HG03159 (cell line): ENCODE measurements around the gene CTXND1.
"Not testable (repeated sequence)": the region's sequence is repeated elsewhere in the genome, so short reads cannot be mapped to it uniquely, and the experiment has no call there.

Source experiments
- ATAC-seq: cut with Tn5 transposase; IDR thresholded peaks from one replicate; pipeline ENCODE4 v1.9.1; 2021; ENCODE audit warnings: mild to moderate bottlenecking, moderate library complexity; ENCODE audit not compliant: unreplicated experiment

CTXND1 gene

DNA sequence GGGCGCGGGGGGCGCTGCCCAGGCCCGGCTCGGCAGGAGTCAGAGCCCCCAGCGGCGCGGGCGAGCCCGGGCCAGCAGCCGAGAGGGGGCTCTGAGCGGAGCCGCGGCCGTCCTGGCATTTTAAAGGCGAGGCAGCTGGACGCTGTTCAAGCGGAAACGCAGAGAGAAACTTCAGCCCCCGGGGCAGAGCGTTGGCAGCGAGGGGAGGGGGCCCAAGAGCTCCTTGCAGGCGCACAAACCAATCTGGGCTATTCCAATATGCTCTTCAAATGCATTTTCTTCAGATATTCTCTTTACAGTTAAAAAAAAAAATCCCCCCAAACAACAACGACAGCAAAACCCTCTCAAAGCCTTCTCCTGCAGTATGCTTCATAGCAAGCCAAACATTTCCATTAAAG lies at the start of gene CTXND1:
CTXND1 (minus strand) TSS at position 93 of the 398 bp plus-strand sequence. CDS start 50,264 bp downstream, outside the sequence.
- ATAC-seq, result no peak

DNA sequence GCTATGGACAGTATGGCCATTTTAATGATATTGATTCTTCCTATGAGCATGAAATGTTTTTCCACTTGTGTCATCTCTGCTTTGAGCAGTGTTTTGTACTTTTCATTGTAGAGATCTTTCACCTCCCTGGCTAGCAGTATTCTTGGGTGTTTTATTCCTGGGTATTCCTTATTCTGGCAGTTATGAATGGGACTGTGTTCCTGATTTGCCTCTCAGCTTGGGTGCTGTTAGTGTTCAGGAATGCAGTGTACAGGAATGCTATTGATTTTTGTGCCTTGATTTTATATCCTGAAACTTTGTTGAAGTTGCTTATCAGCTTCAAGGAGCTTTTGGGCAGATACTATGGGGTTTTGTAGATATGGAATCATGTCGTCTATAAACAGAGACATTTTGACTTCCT lies 49.5 kb upstream of the CTXND1 start:
- no peak for ATAC-seq

DNA sequence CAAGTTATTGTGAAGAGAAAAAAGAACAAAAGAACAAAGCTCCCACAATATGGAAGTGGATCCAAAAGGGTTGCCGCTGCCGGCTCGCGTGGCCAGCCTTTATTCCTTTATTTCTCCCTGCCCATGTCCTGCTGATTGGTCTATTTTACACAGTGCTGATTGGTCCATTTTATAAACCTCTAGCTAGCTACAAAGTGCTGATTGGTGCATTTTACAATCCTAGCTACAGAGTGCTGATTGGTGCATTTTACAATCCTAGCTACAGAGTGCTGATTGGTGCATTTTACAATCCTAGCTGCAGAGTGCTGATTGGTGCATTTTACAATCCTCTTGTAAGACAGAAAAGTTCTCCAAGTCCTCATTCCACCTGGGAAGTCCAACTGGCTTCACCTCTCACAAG lies 43.8 kb upstream of the CTXND1 start:
- not testable (repeated sequence) for ATAC-seq

GRCh38 chr15:80292079-80292478 lies 40.1 kb upstream of the CTXND1 start:
- ATAC-seq, result no peak

- ATAC-seq, result not testable (repeated sequence)
Observed at GRCh38 chr15:80290891-80291290, 38.9 kb upstream of the CTXND1 start.

GRCh38 chr15:80289528-80290495 lies 37.8 kb upstream of the CTXND1 start:
- ATAC-seq, result no peak

DNA sequence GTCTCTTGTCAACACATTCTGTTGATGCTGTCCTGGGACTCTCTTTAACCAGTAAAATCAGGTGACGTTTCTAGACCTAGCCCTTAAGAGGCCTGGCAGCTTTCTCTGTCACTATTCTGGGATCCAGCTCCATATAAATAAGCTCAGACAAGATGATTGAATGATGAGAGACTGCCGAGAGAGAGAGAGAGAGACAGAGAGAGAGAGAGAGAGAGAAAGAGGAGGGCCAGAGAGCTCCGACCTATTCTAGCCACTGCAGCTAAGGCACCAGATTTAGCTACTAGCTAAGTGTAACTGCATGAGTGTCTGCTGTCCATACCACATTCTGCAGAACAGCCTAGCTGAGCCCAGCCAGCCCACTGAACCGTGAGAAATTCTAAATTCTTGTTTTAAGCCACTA lies 36.1 kb upstream of the CTXND1 start:
- no peak for ATAC-seq

DNA sequence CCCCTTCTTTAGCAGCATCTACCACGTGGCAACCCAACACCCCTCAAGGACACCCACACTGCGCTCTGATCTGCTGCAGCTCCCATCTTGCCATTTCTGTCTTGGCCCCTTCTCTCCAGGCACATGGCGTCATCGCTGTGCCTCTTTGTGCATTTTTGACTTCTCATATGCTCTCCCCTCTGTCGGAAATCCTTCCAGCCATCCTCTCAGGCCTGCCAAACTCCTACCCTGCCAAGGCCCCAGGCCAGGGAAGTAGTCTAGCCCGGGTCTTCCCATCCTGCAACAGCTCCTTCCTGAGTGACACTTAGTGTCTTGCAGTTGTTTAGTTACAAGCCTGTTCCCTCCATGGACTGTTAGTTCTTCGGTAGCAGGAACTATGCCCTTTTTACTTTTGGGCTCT lies 34.0 kb upstream of the CTXND1 start:
- no peak for ATAC-seq

DNA sequence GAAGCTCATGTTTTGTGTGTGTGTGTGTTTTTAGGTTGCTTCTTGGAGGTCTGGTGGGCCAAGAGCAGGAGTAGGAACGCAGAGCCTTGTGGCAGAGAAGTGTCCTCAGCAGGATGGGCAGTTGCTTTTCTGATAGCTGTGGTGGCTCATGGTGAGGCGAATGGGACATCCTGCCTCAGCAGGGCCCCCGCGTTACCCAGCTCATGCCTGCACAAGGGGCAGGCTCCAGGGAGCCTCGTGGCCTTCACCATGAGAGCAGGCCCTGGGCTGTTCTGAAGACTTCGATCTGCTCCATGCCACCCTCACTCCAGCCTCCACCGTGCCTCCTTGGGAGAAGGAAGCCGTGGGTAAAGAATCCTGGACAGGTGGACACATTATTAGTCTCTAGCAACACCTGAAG lies 33.4 kb upstream of the CTXND1 start:
- ATAC-seq, result no peak

DNA sequence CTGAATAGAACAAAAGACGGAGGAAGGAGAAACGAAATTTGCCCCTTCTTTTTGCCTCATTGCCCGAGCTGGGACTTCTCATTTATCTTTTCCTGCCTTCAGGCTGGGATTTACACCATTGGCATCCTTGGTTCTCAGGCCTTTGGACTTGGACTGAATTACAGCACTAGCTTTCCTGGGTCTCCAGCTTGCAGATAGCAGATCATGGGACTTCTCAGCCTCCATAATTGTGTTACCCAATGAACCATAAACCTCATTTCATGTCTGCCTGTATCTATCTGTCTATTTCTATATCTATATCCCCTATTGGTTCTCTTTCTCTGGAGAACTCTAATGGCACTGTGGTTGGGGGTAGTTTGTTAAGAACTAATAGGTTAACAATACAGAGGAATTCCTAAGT lies 31.5 kb upstream of the CTXND1 start:
- ATAC-seq, result no peak

- no peak for ATAC-seq
Observed at GRCh38 chr15:80277147-80277546, 25.1 kb upstream of the CTXND1 start.

DNA sequence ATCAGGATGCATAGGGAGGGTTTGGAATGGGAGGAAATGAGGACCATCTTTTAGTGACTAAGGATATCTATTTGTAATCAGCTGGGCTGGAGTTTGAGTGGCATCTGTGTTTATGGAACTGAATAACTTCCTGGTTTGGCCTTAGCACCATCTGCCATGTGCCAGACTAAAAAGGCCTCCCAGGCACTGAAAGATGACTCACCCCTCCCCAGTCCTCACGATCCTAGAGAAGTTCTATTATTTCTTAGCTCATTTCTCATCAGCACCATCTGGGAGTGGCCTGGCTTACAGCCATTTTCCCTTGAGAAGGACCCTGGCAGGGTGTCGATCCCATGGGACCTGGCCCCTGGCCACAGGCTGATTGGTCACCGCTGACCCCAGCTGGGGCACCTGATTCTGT lies 23.9 kb upstream of the CTXND1 start:
- ATAC-seq, result no peak

- ATAC-seq, result no peak
Observed at GRCh38 chr15:80274996-80275395, 23.0 kb upstream of the CTXND1 start.

DNA sequence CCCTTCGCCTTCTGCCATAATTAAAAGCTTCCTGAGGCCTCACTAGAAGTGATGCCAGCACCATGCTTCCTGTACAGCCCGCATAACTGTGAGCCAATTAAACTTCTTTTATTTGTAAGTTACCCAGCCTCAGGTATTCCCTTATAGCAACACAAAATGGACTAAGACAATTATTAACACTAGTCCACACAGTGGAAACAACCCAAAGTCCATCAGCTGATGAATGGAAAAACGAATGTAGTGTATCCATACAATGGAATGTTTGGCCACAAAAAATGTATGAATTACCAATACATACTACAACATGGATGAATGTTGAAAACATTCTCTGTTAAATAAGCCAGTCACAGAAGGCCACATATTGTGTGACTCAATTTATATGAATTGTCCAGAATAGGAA lies 22.5 kb upstream of the CTXND1 start:
- no peak for ATAC-seq

DNA sequence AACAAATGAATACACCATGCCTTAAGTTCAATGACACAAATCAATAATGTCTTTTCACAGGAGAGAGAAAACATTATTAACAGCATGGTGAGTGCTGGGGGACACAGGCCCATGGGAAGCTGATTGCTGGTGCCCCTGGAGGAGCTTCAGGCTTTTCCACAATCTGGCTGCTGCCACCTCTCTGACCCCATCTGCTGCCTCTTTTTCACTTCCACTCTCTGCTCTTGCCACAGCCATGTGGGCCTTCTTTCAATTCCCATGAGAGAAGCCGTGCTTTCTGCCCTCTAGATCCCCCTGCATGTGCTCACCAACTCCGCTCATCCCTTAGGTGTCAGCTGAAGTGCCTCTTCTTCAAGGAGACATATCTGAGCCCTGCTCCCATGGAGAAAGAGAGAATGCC lies 21.0 kb upstream of the CTXND1 start:
- ATAC-seq, result no peak

- no peak for ATAC-seq
Observed at GRCh38 chr15:80270472-80270871, 18.5 kb upstream of the CTXND1 start.

- ATAC-seq, result no peak
Observed at GRCh38 chr15:80268101-80268500, 16.1 kb upstream of the CTXND1 start.

- no peak for ATAC-seq
Observed at GRCh38 chr15:80267658-80268057, 15.6 kb upstream of the CTXND1 start.

DNA sequence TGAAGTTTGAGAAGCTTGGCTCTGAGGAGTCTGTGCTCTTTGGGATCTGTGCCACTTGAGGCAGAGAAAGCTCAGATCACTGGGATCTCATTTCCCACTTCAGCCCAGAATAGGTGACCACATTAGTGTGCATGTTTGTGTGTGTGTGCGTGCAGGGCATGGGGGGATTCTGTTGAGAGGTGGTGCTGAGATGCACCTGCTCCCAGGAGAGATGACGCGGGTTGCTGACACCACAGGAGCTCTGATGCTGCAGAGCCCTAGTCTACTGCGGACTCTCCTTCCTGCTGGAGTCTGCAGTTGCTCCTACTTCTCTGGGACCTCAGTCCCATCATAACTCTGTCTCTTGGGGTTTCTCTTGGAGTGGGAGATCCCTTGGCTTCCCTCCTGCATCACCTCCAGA lies 14.7 kb upstream of the CTXND1 start:
- ATAC-seq, result no peak

DNA sequence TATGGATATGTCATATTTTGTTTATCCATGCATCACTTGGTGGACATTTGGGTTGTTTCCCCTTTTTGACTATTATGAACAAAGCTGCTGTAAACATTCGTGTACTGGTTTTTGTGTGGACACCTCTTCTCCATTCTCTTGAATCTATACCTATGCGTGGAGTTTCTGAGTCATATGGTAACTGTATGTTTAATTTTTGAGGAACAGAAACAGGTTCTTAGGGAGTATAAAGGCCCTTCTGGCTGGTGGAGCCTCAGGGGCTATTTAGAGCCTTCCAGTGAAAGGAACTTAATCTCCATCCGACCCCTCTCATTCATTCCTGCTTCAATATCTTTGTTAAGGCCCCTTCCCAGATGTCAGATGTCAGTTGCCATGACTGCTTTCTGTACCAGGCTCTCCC lies 14.1 kb upstream of the CTXND1 start:
- ATAC-seq, result no peak

DNA sequence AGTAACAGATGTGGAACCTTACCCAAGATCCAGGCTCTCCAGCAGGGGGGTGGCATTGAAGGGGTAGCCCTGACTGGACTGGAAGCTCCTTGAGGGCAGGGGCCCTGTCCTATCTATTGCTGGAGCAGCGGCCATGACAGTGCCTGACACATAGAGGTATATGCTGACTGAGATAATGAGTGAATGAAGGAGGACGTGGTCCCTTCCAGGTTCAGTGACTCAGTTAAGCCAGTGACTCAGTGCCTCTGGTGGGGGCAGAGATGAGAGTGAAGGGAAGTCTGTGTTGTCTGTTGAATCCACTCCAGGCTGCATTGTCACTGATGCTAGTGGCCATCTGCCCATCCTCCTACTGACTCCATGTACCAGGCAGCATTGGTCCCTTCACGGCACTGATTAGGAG lies 13.0 kb upstream of the CTXND1 start:
- ATAC-seq, result no peak

DNA sequence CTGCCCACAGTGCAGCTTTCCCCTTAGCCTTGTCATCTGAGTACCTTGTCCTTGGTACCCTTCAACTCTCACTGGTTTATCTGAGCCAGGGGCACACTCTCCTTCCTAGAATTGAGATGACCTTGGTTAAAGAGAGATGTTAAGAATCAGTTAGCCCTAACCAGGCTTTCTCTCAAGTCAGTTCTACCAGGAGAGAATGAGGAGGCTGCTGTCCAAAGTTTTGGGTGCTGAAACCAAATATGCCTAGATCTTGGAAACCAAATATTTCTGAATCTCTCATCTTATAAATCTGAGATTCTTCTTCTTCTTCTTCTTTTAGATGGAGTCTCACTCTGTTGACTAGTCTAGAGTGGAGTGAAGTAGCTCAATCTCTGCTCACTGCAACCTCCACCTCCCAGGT lies 12.0 kb upstream of the CTXND1 start:
- ATAC-seq, result no peak

GRCh38 chr15:80260551-80260950 lies 8.5 kb upstream of the CTXND1 start:
- no peak for ATAC-seq
